HUES6 (cell line): ENCODE results near the gene PPY.
A peak's percentile ranks its signal among the peaks of the same experiment; 100 is the strongest.

ENCODE experiments used
- H3K27ac ChIP-seq: 2 replicates; pipeline ENCODE4 v1.7.0; 2013; ENCODE audit warnings: low read depth, mild to moderate bottlenecking, low read length, inconsistent platforms
- H3K27me3 ChIP-seq: 2 replicates; pipeline ENCODE4 v1.6.1; 2013; ENCODE audit warnings: low read length; ENCODE audit not compliant: control insufficient read depth, insufficient read depth
- H3K36me3 ChIP-seq: 2 replicates; pipeline ENCODE4 v1.6.1; 2013; ENCODE audit warnings: low read length; ENCODE audit not compliant: control insufficient read depth, insufficient read depth
- H3K4me1 ChIP-seq: 2 replicates; pipeline ENCODE4 v1.6.1; 2013; ENCODE audit warnings: low read length; ENCODE audit not compliant: control insufficient read depth, insufficient read depth
- H3K4me3 ChIP-seq: 2 replicates; pipeline ENCODE4 v1.5.1; 2013; ENCODE audit warnings: low read depth, low read length
- H3K9ac ChIP-seq: one replicate; pipeline ENCODE4 v1.6.1; 2013; ENCODE audit warnings: mild to moderate bottlenecking, low read length
- H3K9me3 ChIP-seq: 2 replicates; pipeline ENCODE4 v1.6.1; 2013; ENCODE audit warnings: low read depth, low read length; ENCODE audit not compliant: control insufficient read depth, insufficient read depth

PPY gene

GRCh38 chr17:43942051-43942685 is at the start of gene PPY:
Gene PPY, minus strand, starts transcription at chr17:43942476. Its CDS starts 822 bp downstream, at chr17:43941654.
- H3K9me3 ChIP-seq = no peaks in the 10 kb centered on the region
- no peak within 1 kb of the TSS for H3K9ac ChIP-seq
- no peaks in the 10 kb centered on the region for H3K36me3 ChIP-seq
- H3K27me3 ChIP-seq = peaks cover 31% of the 10 kb centered on the region
- no peak within 1 kb of the TSS for H3K27ac ChIP-seq
- H3K4me3 ChIP-seq = no peak within 1 kb of the TSS
- H3K4me1 ChIP-seq = peaks cover 17% of the 10 kb centered on the region

- H3K36me3 ChIP-seq = no peaks in the 10 kb centered on the region
- no peak overlapping the region for H3K4me3 ChIP-seq
- H3K27me3 ChIP-seq = peaks cover 20% of the 10 kb centered on the region
- peaks cover 9% of the 10 kb centered on the region for H3K4me1 ChIP-seq
- H3K9me3 ChIP-seq = no peaks in the 10 kb centered on the region
- H3K9ac ChIP-seq = no peak overlapping the region
- no peak overlapping the region for H3K27ac ChIP-seq
Observed at GRCh38 chr17:43988301-43988700, 46.0 kb upstream of the PPY start.

- Histone ChIP-seq H3K27me3 (peaks cover 30% of the 10 kb centered on the region), H3K36me3 (no peaks in the 10 kb centered on the region), H3K27ac (no peak overlapping the region), H3K4me1 (peaks cover 9% of the 10 kb centered on the region), H3K9ac (no peak overlapping the region), H3K4me3 (no peak overlapping the region), H3K9me3 (no peaks in the 10 kb centered on the region)
Observed at GRCh38 chr17:43987131-43988021, 45.1 kb upstream of the PPY start.

GRCh38 chr17:43986225-43986981 is 44.1 kb upstream of the PPY start:
- Histone ChIP-seq H3K9ac (no peak overlapping the region), H3K9me3 (no peaks in the 10 kb centered on the region), H3K4me1 (peaks cover 9% of the 10 kb centered on the region), H3K27ac (no peak overlapping the region), H3K27me3 (peaks cover 36% of the 10 kb centered on the region), H3K4me3 (no peak overlapping the region), H3K36me3 (no peaks in the 10 kb centered on the region)

GRCh38 chr17:43984521-43984920 is 42.2 kb upstream of the PPY start:
- H3K9me3 ChIP-seq = no peaks in the 10 kb centered on the region
- H3K36me3 ChIP-seq = no peaks in the 10 kb centered on the region
- no peak overlapping the region for H3K9ac ChIP-seq
- no peak overlapping the region for H3K27ac ChIP-seq
- peaks cover 40% of the 10 kb centered on the region for H3K27me3 ChIP-seq
- H3K4me3 ChIP-seq = peak overlapping the region; percentile 83
- H3K4me1 ChIP-seq = peaks cover 9% of the 10 kb centered on the region

- H3K9ac ChIP-seq = peak overlapping the region; percentile 30
Observed at GRCh38 chr17:43983515-43984411, 41.5 kb upstream of the PPY start.

GRCh38 chr17:43983196-43983514 is 40.9 kb upstream of the PPY start:
- Histone ChIP-seq H3K9me3 (no peaks in the 10 kb centered on the region), H3K27ac (no peak overlapping the region), H3K4me3 (peak overlapping the region; percentile 83), H3K4me1 (peaks cover 9% of the 10 kb centered on the region), H3K9ac (no peak overlapping the region), H3K27me3 (peaks cover 45% of the 10 kb centered on the region), H3K36me3 (no peaks in the 10 kb centered on the region)

More at GRCh38 chr17:43983515-43984411, 41.5 kb upstream of the PPY start:
- Histone ChIP-seq H3K36me3 (no peaks in the 10 kb centered on the region), H3K27ac (no peak overlapping the region), H3K4me3 (peak overlapping the region; percentile 83), H3K9me3 (no peaks in the 10 kb centered on the region), H3K27me3 (peaks cover 40% of the 10 kb centered on the region), H3K4me1 (peaks cover 9% of the 10 kb centered on the region)

GRCh38 chr17:43982171-43982570 is 39.9 kb upstream of the PPY start:
- peaks cover 53% of the 10 kb centered on the region for H3K27me3 ChIP-seq
- no peak overlapping the region for H3K9ac ChIP-seq

GRCh38 chr17:43979671-43980070 is 37.4 kb upstream of the PPY start:
- peaks cover 8% of the 10 kb centered on the region for H3K4me1 ChIP-seq
- H3K27ac ChIP-seq = no peak overlapping the region
- H3K27me3 ChIP-seq = peaks cover 48% of the 10 kb centered on the region
- no peak overlapping the region for H3K9ac ChIP-seq
- no peaks in the 10 kb centered on the region for H3K9me3 ChIP-seq
- H3K4me3 ChIP-seq = no peak overlapping the region
- no peaks in the 10 kb centered on the region for H3K36me3 ChIP-seq

More at GRCh38 chr17:43982171-43982570, 39.9 kb upstream of the PPY start:
- Histone ChIP-seq H3K36me3 (no peaks in the 10 kb centered on the region), H3K9me3 (no peaks in the 10 kb centered on the region), H3K4me3 (no peak overlapping the region), H3K4me1 (peaks cover 9% of the 10 kb centered on the region), H3K27ac (no peak overlapping the region)

GRCh38 chr17:43979011-43979410 is 36.7 kb upstream of the PPY start:
- Histone ChIP-seq H3K9ac (no peak overlapping the region), H3K4me1 (peaks cover 2% of the 10 kb centered on the region; the same call in 1 of the 2 replicates), H3K36me3 (no peaks in the 10 kb centered on the region), H3K27ac (no peak overlapping the region), H3K9me3 (no peaks in the 10 kb centered on the region), H3K27me3 (peaks cover 43% of the 10 kb centered on the region), H3K4me3 (no peak overlapping the region)
